GM12873 (cell line): ENCODE results near the gene PCNX3.

Experiments
- TF ChIP-seq, protein P1 (sequence below): IDR thresholded peaks from 2 replicates; pipeline ENCODE4 v1.5.1; 2012; ENCODE audit warnings: low read depth, mild to moderate bottlenecking, moderate library complexity, low read length, control low read depth; ENCODE audit not compliant: insufficient read depth; ENCODE audit errors: missing control alignments

Gene PCNX3

GRCh38 chr11:65619281-65619928 is 3.8 kb downstream of the PCNX3 start:
- TF ChIP-seq, protein P1, sequence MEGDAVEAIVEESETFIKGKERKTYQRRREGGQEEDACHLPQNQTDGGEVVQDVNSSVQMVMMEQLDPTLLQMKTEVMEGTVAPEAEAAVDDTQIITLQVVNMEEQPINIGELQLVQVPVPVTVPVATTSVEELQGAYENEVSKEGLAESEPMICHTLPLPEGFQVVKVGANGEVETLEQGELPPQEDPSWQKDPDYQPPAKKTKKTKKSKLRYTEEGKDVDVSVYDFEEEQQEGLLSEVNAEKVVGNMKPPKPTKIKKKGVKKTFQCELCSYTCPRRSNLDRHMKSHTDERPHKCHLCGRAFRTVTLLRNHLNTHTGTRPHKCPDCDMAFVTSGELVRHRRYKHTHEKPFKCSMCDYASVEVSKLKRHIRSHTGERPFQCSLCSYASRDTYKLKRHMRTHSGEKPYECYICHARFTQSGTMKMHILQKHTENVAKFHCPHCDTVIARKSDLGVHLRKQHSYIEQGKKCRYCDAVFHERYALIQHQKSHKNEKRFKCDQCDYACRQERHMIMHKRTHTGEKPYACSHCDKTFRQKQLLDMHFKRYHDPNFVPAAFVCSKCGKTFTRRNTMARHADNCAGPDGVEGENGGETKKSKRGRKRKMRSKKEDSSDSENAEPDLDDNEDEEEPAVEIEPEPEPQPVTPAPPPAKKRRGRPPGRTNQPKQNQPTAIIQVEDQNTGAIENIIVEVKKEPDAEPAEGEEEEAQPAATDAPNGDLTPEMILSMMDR: no peak

GRCh38 chr11:65620666-65621065 is 5.1 kb downstream of the PCNX3 start:
- TF ChIP-seq, protein P1: no peak

DNA sequence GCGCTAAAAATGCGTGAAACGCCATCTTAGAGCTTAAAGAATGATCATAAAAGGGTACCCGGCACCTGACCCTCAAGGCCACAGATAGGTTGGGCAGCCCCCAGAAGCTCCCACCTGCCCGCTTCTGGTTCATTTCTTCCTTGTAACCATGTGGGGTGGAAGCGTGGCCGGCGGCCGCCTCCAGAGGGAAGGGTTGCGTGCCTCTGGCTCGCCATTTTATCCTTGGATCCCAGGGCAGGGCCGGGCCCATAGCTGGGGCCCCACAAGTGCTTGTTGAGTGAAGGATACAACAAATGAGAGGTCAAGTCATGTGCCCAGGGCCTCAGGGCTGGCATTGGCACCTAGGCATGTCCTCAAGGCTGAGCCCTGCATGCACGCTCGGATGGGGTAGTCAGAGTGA is 5.9 kb downstream of the PCNX3 start:
- TF ChIP-seq, protein P1: no peak

DNA sequence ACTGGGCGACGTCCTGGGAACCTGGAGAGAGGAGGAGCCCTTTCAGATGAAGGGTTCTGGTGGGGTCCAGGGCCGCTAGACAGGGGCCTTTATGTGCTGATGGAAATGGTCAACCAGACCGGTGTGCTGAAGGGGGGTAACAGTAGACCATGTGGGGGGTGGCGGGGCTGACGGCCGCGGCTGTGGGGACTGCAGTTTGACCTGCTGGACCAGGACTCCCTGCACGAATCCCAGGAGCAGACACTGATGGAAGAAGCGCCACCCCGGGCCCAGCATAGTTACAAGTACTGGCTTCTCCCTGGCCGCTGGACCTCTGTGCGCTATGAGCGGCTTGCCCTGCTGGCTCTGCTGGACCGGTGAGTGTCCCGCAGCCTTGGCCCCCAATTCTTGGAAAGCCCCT is 6.4 kb downstream of the PCNX3 start:
- TF ChIP-seq, protein P1: no peak

DNA sequence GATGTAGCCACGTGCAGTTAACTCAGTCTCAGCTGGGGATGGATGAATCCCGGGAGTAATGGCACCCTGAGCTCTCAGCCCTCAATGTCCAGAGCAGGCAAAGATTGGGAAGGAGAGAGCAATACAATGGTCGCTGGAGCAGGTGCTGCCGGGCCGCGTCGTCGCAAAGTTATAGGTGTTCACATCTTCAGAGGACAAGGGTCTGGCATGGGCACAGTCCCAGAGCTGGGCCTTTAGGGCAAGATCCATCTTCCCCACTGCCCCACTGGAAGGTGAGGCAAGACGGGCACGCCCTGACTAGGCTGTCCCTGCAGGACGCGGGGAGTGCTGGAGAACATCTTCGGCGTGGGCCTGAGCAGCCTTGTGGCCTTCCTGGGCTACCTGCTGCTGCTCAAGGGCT is 7.6 kb downstream of the PCNX3 start:
- TF ChIP-seq, protein P1: no peak

DNA sequence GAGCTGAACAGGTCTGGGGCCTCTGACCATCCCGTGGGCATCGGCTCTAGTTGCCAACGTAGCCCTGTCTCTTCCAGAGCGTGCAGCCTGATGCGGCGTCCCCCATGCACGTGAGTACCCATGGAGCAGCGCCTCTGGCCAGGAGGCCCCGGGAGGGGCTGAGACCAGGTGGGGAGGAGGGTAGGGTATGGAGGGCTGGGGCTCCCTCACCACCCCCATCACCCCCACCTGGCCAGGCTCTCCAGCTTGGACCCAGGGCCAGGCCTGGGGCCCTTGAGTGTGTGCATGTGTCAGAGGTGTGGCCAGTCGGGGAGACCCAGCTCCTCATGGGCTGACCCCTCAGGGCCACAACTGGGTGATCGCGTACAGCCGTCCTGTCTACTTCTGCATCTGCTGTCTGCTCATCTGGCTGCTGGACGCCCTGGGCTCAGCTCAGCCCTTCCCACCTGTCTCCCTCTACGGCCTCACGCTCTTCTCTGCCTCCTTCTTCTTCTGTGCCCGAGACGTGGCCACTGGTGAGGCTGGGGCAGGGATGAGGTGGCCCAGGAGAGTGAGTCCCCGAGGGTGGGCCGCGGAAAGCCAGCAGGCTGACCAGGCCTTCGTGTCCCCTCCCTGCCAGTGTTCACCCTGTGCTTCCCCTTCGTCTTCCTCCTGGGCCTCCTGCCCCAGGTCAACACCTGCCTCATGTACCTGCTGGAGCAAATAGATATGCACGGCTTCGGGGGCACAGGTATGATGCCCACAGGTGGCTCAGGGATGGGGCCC is 8.5 kb downstream of the PCNX3 start:
- TF ChIP-seq, protein P1: no peak

DNA sequence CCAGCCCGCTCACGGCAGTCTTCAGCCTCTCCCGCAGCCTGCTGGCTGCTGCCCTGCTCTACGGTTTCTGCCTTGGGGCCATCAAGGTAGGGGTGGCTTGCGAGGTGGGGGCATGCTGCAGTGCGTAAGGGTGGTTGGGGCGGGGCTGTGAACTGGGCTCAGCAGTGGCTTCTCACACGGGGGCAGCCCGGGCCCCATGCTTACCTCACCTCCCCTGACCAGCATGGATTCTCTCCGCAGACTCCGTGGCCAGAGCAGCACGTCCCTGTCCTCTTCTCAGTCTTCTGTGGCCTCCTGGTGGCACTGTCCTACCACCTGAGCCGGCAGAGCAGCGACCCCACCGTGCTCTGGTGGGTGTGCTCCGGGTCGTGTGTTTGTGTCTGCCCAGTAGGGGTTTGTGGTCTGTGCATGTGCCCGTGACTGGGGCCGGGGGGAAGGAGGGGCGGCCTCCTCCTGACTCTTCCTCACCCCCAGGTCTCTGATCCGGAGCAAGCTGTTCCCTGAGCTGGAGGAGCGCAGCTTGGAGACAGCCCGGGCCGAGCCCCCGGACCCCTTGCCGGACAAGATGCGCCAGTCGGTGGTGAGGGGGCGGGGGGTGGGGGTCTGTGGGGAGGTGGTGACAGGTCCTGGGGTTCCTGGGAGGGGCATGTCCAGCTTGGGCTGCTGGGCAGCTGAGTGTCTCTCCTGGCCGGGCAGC is 9.5 kb downstream of the PCNX3 start:
- TF ChIP-seq, protein P1: no peak
